HT1080 (cell line): Measurements from ENCODE around the gene IKZF3. TPM values are rescaled to one million over a fixed set of nuclear protein-coding genes. Genes with fewer than 3 reads are reported as not detected.
"Not testable (repeated sequence)": the region's sequence is repeated elsewhere in the genome, so short reads cannot be mapped to it uniquely, and the experiment has no call there.

Experiments
- DNase-seq: peaks from one replicate; pipeline ENCODE4 v3.0.0-alpha.2; 2015; ENCODE audit warnings: low read depth
- total RNA-seq: library from RNA; depleted of rRNA; stranded (reverse); fragments of >200 nt; shearing (Covaris generic); gene quantifications from 2 replicates; pipeline ENCODE4 v1.2.3, GENCODE V29; 2014

The IKZF3 gene
- total RNA-seq, 1 experiment from 2014 or later: not detected

DNA sequence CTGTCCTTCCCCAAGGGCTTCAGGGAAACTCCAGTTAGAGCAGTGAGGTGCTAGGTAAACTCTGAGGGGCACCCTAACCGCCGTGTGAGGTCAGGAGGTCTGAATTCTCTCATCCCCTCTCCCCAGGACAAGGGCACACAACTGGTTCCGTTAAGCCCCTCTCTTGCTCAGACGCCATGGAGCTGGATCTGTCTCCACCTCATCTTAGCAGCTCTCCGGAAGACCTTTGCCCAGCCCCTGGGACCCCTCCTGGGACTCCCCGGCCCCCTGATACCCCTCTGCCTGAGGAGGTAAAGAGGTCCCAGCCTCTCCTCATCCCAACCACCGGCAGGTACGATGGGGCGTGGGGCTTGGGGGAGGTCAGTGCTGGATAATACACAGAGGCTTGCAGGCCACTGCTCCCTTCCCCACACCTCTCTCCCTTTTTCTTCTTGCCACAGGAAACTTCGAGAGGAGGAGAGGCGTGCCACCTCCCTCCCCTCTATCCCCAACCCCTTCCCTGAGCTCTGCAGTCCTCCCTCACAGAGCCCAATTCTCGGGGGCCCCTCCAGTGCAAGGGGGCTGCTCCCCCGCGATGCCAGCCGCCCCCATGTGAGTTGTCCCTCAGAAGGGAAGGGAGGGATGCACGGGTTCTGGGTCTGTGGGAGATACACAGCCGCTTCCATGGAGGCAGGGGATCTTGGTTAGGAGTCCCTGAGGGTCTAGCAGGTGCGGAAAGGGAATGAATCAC, 121.8 kb downstream of the IKZF3 start:
- DNase-seq: no peak

GRCh38 chr17:39740357-39741111, 123.6 kb downstream of the IKZF3 start:
- peak; percentile 87 for DNase-seq

DNA sequence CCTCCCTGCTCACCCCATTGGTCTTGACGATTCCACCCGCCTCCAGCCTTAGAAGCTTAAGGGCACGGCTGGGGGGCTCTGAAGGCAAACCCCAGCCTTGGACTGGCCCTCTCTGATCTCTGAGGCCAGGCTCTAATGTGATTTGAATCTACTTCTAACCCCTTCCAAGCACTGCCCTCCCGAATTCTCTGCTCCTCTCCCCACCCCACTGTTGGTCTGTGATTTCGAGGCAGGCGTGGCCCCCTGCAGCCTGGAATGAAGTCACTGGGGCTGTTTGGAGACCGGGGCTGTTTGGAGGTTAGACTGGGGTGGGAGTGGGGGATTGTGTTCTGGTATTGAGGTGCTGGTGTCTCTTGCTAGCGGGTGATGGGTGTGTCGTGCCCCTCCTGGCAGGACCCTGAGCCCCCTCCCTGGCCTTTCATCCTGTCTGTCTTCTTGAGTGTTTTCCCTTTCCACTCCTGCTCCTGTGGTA, 124.2 kb downstream of the IKZF3 start:
- no peak for DNase-seq

GRCh38 chr17:39738983-39739884, 124.9 kb downstream of the IKZF3 start:
- DNase-seq: no peak

- DNase-seq: no peak
Measured at GRCh38 chr17:39738568-39738901, 125.6 kb downstream of the IKZF3 start.

DNA sequence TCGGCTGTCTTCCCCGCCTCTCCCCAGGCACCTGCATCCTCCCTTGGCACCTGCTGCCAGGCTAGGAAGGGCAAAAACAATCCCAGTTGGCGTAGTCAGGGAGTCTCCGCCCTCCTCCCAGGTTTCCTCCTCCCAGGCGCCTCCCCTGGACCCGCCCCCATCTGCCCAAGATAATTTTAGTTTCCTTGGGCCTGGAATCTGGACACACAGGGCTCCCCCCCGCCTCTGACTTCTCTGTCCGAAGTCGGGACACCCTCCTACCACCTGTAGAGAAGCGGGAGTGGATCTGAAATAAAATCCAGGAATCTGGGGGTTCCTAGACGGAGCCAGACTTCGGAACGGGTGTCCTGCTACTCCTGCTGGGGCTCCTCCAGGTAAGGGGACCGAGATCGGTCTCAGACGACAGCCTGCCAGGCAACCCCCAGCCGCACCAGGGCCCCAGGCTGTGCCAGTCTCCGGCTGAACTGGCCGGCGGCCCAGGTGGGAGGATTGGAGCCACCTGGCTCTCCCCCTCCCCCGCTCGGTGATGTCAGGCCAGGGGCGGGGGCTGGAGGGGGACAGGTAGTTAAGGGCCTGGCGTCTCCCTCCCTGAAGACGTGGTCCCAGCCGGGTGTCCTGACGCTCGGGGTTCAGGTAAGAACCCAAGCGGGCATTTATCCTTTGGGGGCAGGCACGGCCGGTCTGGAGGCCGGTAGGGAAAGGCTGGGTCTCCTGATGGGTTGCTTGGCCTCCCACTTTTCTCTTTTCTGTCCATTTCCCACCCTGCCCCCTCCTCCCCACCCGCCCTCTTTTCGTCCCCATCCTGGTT, 126.1 kb downstream of the IKZF3 start, which contains the start of gene GRB7:
TSS of gene GRB7 (plus strand) at position 179 of the 808 bp plus-strand sequence. CDS start 4,364 bp downstream, outside the sequence.
- no peak for DNase-seq

GRCh38 chr17:39737206-39737759, 126.8 kb downstream of the IKZF3 start:
- no peak for DNase-seq

DNA sequence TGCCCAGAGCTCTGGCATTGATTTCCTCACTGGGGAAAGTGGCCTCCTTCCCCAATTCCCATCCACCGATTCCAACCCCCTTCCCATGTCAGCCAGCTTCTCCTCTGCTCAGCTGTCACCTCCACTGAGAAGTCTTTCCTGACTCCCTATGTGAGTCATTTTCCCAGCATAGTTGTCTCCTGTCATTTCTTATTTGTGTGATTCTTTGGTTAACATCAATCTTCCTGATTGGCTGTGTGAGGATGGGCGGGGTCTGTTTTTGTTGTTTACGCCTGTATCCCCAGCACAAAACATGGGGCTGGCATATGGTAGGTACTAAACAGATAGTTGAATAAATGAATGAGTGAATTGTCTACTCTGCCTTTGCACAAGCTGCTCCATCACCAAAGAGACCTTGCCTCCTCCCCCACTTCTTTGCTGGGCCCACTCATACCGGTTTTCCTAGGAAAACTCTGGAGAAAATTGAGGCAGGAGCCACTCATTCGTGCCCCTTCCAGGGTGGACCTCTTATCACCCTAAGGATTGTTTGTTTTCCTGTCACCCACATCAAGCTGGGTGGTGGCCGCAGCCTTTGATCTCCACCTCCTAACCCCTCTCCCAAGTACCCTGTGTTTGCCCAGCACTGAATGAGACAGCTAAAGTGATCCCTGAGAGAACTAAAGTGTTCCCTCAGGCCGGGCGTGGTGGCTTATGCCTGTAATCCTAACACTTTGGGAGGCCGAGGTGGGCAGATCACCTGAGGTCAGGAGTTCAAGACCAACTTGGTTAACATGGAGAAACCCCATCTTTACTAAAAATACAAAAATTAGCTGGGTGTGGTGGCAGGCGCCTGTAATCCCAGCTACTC, 127.6 kb downstream of the IKZF3 start:
- peak; percentile 56 for DNase-seq

- no peak for DNase-seq
Measured at GRCh38 chr17:39735882-39736281, 128.2 kb downstream of the IKZF3 start.

GRCh38 chr17:39732586-39732985, 131.5 kb downstream of the IKZF3 start:
- no peak for DNase-seq

- peak; percentile 73 for DNase-seq
Measured at GRCh38 chr17:39730095-39730921, 133.8 kb downstream of the IKZF3 start, which contains the start of gene MIEN1. TSS of gene MIEN1 (minus strand) at chr17:39730532. CDS start at chr17:39730495, 37 bp downstream.

DNA sequence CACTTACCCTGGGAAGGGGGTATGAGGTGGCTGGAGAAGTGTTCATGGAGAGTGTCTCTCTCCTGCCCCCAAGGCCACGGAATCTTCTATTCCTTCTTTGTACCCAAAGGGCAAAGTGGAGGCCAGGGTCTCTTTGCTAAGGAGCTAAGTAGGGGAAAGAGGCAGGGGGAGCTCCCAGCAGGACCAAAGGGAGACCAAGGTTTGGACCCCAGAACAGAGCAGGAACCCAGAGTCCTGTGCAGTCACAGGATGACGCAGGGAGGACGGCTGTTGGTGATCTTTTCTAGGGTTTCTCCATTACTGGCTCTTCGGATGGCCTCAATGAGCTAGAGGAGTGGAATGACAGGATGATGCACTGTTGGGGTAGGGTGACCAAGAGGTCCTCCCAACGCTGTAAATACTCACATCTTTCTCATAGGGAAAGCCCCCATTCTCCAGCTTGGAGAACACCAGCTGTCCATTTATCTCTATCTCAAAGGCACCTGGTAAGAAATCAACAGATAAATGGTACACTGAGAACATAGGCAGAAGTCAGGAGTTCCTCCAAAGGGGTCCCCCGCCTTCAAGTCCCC, 134.7 kb downstream of the IKZF3 start:
- no peak for DNase-seq

DNA sequence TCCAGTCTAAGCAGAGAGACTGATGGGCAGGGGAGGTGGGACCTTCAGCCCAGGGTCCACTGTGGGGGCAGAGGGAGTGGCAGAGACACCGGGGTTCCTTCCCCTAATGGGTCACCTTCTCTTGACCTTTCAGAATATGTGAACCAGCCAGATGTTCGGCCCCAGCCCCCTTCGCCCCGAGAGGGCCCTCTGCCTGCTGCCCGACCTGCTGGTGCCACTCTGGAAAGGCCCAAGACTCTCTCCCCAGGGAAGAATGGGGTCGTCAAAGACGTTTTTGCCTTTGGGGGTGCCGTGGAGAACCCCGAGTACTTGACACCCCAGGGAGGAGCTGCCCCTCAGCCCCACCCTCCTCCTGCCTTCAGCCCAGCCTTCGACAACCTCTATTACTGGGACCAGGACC, 136.6 kb downstream of the IKZF3 start:
- no peak for DNase-seq

DNA sequence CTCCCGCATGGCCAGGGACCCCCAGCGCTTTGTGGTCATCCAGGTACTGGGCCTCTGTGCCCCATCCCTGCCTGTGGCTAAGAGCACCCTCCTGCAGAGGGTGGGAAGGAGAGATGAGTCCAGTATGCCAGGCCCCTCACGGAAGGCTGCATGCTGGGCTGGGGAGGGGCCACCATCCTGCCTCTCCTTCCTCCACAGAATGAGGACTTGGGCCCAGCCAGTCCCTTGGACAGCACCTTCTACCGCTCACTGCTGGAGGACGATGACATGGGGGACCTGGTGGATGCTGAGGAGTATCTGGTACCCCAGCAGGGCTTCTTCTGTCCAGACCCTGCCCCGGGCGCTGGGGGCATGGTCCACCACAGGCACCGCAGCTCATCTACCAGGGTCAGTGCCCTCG, 137.5 kb downstream of the IKZF3 start:
- DNase-seq: no peak

- DNase-seq: not testable (repeated sequence)
Measured at GRCh38 chr17:39725923-39726322, 138.2 kb downstream of the IKZF3 start.

DNA sequence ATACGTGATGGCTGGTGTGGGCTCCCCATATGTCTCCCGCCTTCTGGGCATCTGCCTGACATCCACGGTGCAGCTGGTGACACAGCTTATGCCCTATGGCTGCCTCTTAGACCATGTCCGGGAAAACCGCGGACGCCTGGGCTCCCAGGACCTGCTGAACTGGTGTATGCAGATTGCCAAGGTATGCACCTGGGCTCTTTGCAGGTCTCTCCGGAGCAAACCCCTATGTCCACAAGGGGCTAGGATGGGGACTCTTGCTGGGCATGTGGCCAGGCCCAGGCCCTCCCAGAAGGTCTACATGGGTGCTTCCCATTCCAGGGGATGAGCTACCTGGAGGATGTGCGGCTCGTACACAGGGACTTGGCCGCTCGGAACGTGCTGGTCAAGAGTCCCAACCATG, 139.4 kb downstream of the IKZF3 start:
- no peak for DNase-seq

GRCh38 chr17:39722965-39723848, 140.9 kb downstream of the IKZF3 start:
- DNase-seq: no peak
